ENCODE data around the gene EFL1. TPM values are rescaled to one million over a fixed set of nuclear protein-coding genes. Genes with fewer than 3 reads are reported as not detected.

Gene EFL1
- polyA plus RNA-seq, 1 of the 3 experiments (the other 2 are of a cell fraction) = 12.3 TPM

- TF ChIP-seq ZBTB33 (IDR thresholded peaks at IDR 0.05; ENCODE audit: borderline replicate concordance, low read depth) = peak; percentile 93
- no peak for TF ChIP-seq CTCF (IDR thresholded peaks at IDR 0.05)
- no peak for TF ChIP-seq ELF1 (IDR thresholded peaks at IDR 0.05)
- no peak for TF ChIP-seq MEF2A (IDR thresholded peaks at IDR 0.05; ENCODE audit: borderline replicate concordance, low read depth)
- peak; percentile 95 for TF ChIP-seq FOSL2 (IDR thresholded peaks at IDR 0.05; ENCODE audit: borderline replicate concordance, low read depth)
- no peak for TF ChIP-seq RAD21 (IDR thresholded peaks at IDR 0.05; ENCODE audit: low read length)
- TF ChIP-seq TCF12 (IDR thresholded peaks at IDR 0.05) = peak; percentile 79
- no peak; the same call in 1 of the 2 replicates for TF ChIP-seq RXRA (IDR thresholded peaks at IDR 0.05; ENCODE audit: borderline replicate concordance, low read depth)
- TF ChIP-seq SMC3 (IDR thresholded peaks at IDR 0.05; ENCODE audit: low read depth, low read length) = no peak
- TF ChIP-seq GATA2 (CRISPR knock-in tag; IDR thresholded peaks at IDR 0.05) = no peak
- TF ChIP-seq CHD2 (IDR thresholded peaks at IDR 0.05; ENCODE audit: low read length, partially characterized antibody) = peak; percentile 15
- no peak for TF ChIP-seq EZH2phosphoT487 (IDR thresholded peaks at IDR 0.05; ENCODE audit: borderline replicate concordance, low read depth)
- TF ChIP-seq REST (IDR thresholded peaks at IDR 0.05; ENCODE audit: low read depth, low read length) = 0 out of 2 replicates have a peak, but pooled peaks have one; percentile 36
- TF ChIP-seq USF1 (IDR thresholded peaks at IDR 0.05; ENCODE audit: borderline replicate concordance, low read depth) = no peak
- TF ChIP-seq NRF1 (IDR thresholded peaks at IDR 0.05; ENCODE audit: low read depth, low read length) = no peak
- TF ChIP-seq IRF3 (IDR thresholded peaks at IDR 0.05; ENCODE audit: low read depth, low read length) = no peak
- peak; percentile 90 for TF ChIP-seq JUND (IDR thresholded peaks at IDR 0.05)
- TF ChIP-seq TEAD4 (IDR thresholded peaks at IDR 0.05; ENCODE audit: borderline replicate concordance, insufficient read depth) = 0 out of 2 replicates have a peak, but pooled peaks have one; percentile 26
- TF ChIP-seq FOXM1 (IDR thresholded peaks at IDR 0.05; ENCODE audit: low read depth) = peak; percentile 87
These were observed 168.7 kb downstream of the EFL1 start (continued) for GRCh38 chr15:82093774-82094211.
